Measurements from ENCODE around the gene DTYMK. TPM values are rescaled to one million over a fixed set of nuclear protein-coding genes. Genes with fewer than 3 reads are reported as not detected.

Gene DTYMK
- total RNA-seq, 6 donors from 2014 or later, result 10.2 to 43.0 (median 19.6) TPM

GRCh38 chr2:241658296-241658695 is 28.3 kb downstream of the DTYMK start:
- TF ChIP-seq POLR2A (IDR thresholded peaks at IDR 0.05) (no peak), EP300 (IDR thresholded peaks at IDR 0.05) (no peak), CTCF (IDR thresholded peaks at IDR 0.05) (no peak), POLR2AphosphoS5 (IDR thresholded peaks at IDR 0.05) (no peak)
- H3K27me3 ChIP-seq, result no peaks in the 10 kb centered on the region
- H3K4me1 ChIP-seq, result no peaks in the 10 kb centered on the region
- H3K36me3 ChIP-seq, result peaks cover 17 to 90% (median 71%) of the 10 kb centered on the region in 4 donors
- DNase-seq (no peak), ATAC-seq (ENCODE audit: low FRiP score in 2 of 2) (no peak)
- 87 to 91% methylated on average over 5 of the region's 5 CpGs for WGBS, 2 donors
- H3K27ac ChIP-seq, result no peak overlapping the region
- H3K4me3 ChIP-seq, result no peak overlapping the region
- no peaks in the 10 kb centered on the region for H3K9me3 ChIP-seq

- Histone ChIP-seq H3K27me3 (no peaks in the 10 kb centered on the region), H3K4me3 (no peak overlapping the region), H3K9me3 (no peaks in the 10 kb centered on the region), H3K4me1 (no peaks in the 10 kb centered on the region), H3K27ac (no peak overlapping the region), H3K36me3 (peaks cover 17 to 95% (median 76%) of the 10 kb centered on the region in 4 donors)
- WGBS, 2 donors, result 91 to 95% methylated on average over 12 to 14 of the region's 15 CpGs
- no peak for ATAC-seq (ENCODE audit: low FRiP score in 2 of 2)
- TF ChIP-seq POLR2AphosphoS5 (IDR thresholded peaks at IDR 0.05) (no peak), CTCF (IDR thresholded peaks at IDR 0.05) (no peak), POLR2A (IDR thresholded peaks at IDR 0.05) (no peak), EP300 (IDR thresholded peaks at IDR 0.05) (no peak)
- no peak for DNase-seq
These were observed 28.8 kb downstream of the DTYMK start for GRCh38 chr2:241657786-241658254.

- Histone ChIP-seq H3K27me3 (no peaks in the 10 kb centered on the region), H3K27ac (no peak overlapping the region), H3K9me3 (no peaks in the 10 kb centered on the region), H3K4me3 (no peak overlapping the region), H3K36me3 (peaks cover 17 to 97% (median 81%) of the 10 kb centered on the region in 4 donors), H3K4me1 (no peaks in the 10 kb centered on the region)
- WGBS, 2 donors, result 94 to 96% methylated on average over 13 of the region's 13 CpGs
- DNase-seq (peak in 1 of 2 donors; percentile 63), ATAC-seq (ENCODE audit: low FRiP score in 2 of 2) (peak in 1 of 2 donors; percentile 7)
- no peak for TF ChIP-seq POLR2AphosphoS5 (IDR thresholded peaks at IDR 0.05)
- no peak for TF ChIP-seq CTCF (IDR thresholded peaks at IDR 0.05)
- no peak for TF ChIP-seq EP300 (IDR thresholded peaks at IDR 0.05)
- TF ChIP-seq POLR2A (IDR thresholded peaks at IDR 0.05), result no peak
These were observed 30.3 kb downstream of the DTYMK start for GRCh38 chr2:241656190-241656741.

GRCh38 chr2:241655516-241656189 is 31.0 kb downstream of the DTYMK start:
- DNase-seq, result peak in 1 of 2 donors; percentile 52
- peaks cover 14 to 97% (median 75%) of the 10 kb centered on the region in 4 donors for H3K36me3 ChIP-seq
- no peaks in the 10 kb centered on the region for H3K4me1 ChIP-seq
- H3K27me3 ChIP-seq, result no peaks in the 10 kb centered on the region
- H3K9me3 ChIP-seq, result no peaks in the 10 kb centered on the region
- 91 to 94% methylated on average over 17 of the region's 17 CpGs for WGBS, 2 donors
- no peak overlapping the region for H3K27ac ChIP-seq
- no peak for ATAC-seq (ENCODE audit: low FRiP score in 2 of 2)
- no peak overlapping the region for H3K4me3 ChIP-seq
- TF ChIP-seq POLR2AphosphoS5 (IDR thresholded peaks at IDR 0.05) (no peak), POLR2A (IDR thresholded peaks at IDR 0.05) (no peak), EP300 (IDR thresholded peaks at IDR 0.05) (no peak), CTCF (IDR thresholded peaks at IDR 0.05) (no peak)

Data from upper lobe of left lung (tissue), 6 donors.